Liver (tissue), 9 donors: ENCODE results near the gene MMEL1. TPM values are rescaled to one million over a fixed set of nuclear protein-coding genes. Genes with fewer than 3 reads are reported as not detected.

ENCODE experiments used
- DNase-seq: peaks from one replicate; pipeline ENCODE4 v3.0.0-alpha.2; 2017; ENCODE audit warnings: low spot score
- H3K27ac ChIP-seq, 2 donors: one replicate each; pipeline ENCODE4 v1.7.0; 2013; ENCODE audit warnings: inconsistent platforms in 2 of 2, low read length in 2 of 2, control low read depth in 1 of 2, low read depth in 1 of 2, mild to moderate bottlenecking in 1 of 2
- H3K27me3 ChIP-seq, 4 donors: one replicate each; pipeline versions ENCODE4 v1.6.1 to v1.7.0; 2013; ENCODE audit warnings: low read length in 3 of 4, inconsistent platforms in 1 of 4, mild to moderate bottlenecking in 1 of 4, moderate library complexity in 1 of 4; ENCODE audit not compliant: control insufficient read depth in 4 of 4, insufficient read depth in 4 of 4
- H3K36me3 ChIP-seq, 4 donors: one replicate each; pipeline versions ENCODE4 v1.6.1 to v1.7.0; 2013; ENCODE audit warnings: low read length in 3 of 4, mild to moderate bottlenecking in 3 of 4, low read depth in 1 of 4, moderate library complexity in 1 of 4; ENCODE audit not compliant: control insufficient read depth in 4 of 4, insufficient read depth in 3 of 4
- H3K4me1 ChIP-seq, 4 donors: one replicate each; pipeline versions ENCODE4 v1.6.1 to v1.7.0; 2013; ENCODE audit warnings: low read length in 3 of 4, mild to moderate bottlenecking in 3 of 4, moderate library complexity in 1 of 4; ENCODE audit not compliant: control insufficient read depth in 4 of 4, insufficient read depth in 4 of 4
- H3K4me3 ChIP-seq, 3 donors: one replicate each; pipeline versions ENCODE4 v1.6.1 to v1.7.0; 2013; ENCODE audit warnings: low read length in 3 of 3, control low read depth in 1 of 3, low read depth in 1 of 3, mild to moderate bottlenecking in 1 of 3
- H3K9ac ChIP-seq, 2 donors: one replicate each; pipeline ENCODE4 v1.7.0; 2013; ENCODE audit warnings: low read length in 2 of 2, mild to moderate bottlenecking in 2 of 2, moderate library complexity in 2 of 2, control low read depth in 1 of 2, low read depth in 1 of 2
- H3K9me3 ChIP-seq, 4 donors: one replicate each; pipeline versions ENCODE4 v1.6.1 to v1.7.0; 2013; ENCODE audit warnings: low read length in 3 of 4; ENCODE audit not compliant: control insufficient read depth in 4 of 4
- ATF3 ChIP-seq: IDR thresholded peaks from 2 replicates; pipeline ENCODE4 v1.6.1; 2016; ENCODE audit warnings: antibody characterized with exemption
- CTCF ChIP-seq: fragments of 150-350 bp; IDR thresholded peaks from 2 replicates; pipeline ENCODE4 v1.5.1; 2017; ENCODE audit warnings: improper control_type of control experiment, low read depth, low read length; ENCODE audit not compliant: missing input control
- EGR1 ChIP-seq, 2 donors: IDR thresholded peaks; 2 replicates each; pipeline ENCODE4 v1.6.1; 2016 to 2018; ENCODE audit warnings: antibody characterized with exemption in 2 of 2, low read depth in 2 of 2
- FOXA1 ChIP-seq: IDR thresholded peaks from 2 replicates; pipeline ENCODE4 v1.6.1; 2016; ENCODE audit warnings: antibody characterized with exemption
- FOXA2 ChIP-seq: IDR thresholded peaks from 2 replicates; pipeline ENCODE4 v1.6.1; 2016; ENCODE audit warnings: antibody characterized with exemption
- GABPA ChIP-seq, 2 donors: IDR thresholded peaks in 1 of 2; conservative IDR thresholded peaks in 1 of 2; 2 replicates each; pipeline ENCODE4 v1.6.1; 2016; ENCODE audit warnings: antibody characterized with exemption in 2 of 2, mild to moderate bottlenecking in 1 of 2, moderate library complexity in 1 of 2
- MAX ChIP-seq: IDR thresholded peaks from 2 replicates; pipeline ENCODE4 v1.6.1; 2016; ENCODE audit warnings: antibody characterized with exemption
- NR2F2 ChIP-seq: IDR thresholded peaks from 2 replicates; pipeline ENCODE4 v1.6.1; 2016; ENCODE audit warnings: antibody characterized with exemption
- RAD21 ChIP-seq, 2 donors: IDR thresholded peaks; 2 replicates each; pipeline ENCODE4 v1.6.1; 2016; ENCODE audit warnings: antibody characterized with exemption in 2 of 2, mild to moderate bottlenecking in 2 of 2
- REST ChIP-seq: IDR thresholded peaks from 2 replicates; pipeline ENCODE4 v1.6.1; 2016; ENCODE audit warnings: antibody characterized with exemption, mild to moderate bottlenecking
- RXRA ChIP-seq, 2 donors: IDR thresholded peaks; 2 replicates each; pipeline ENCODE4 v1.6.1; 2017 to 2018; ENCODE audit warnings: antibody characterized with exemption in 2 of 2, mild to moderate bottlenecking in 1 of 2
- SP1 ChIP-seq: IDR thresholded peaks from 2 replicates; pipeline ENCODE4 v1.6.1; 2018; ENCODE audit warnings: antibody characterized with exemption, mild to moderate bottlenecking
- TAF1 ChIP-seq: conservative IDR thresholded peaks from 2 replicates; pipeline ENCODE4 v1.6.1; 2016; ENCODE audit warnings: antibody characterized with exemption, mild to moderate bottlenecking
- ZBTB33 ChIP-seq: IDR thresholded peaks from 2 replicates; pipeline ENCODE4 v1.6.1; 2016; ENCODE audit warnings: antibody characterized with exemption
- WGBS: extraction: QIAGEN DNeasy Blood & Tissue Kit; methylation state at CpG from one replicate; pipeline ENCODE4 v1.1.7; 2013; 5-methylcytosine and 5-hydroxymethylcytosine counted together
- polyA plus RNA-seq, 2 donors: library from polyadenylated mRNA; stranded (reverse) in 1 of 2; unstranded in 1 of 2; fragments of 200-250 nt in 1 of 2; fragments of >200 nt in 1 of 2; fragmentation: Nextera tagmentation in 1 of 2; extraction: Ambion mirVana in 1 of 2; gene quantifications; one replicate each; pipeline versions ENCODE4 v1.2.1 to v1.2.3, GENCODE V29; 2013 to 2015
- total RNA-seq, 2 donors: library from RNA; depleted of rRNA; stranded (reverse); fragments of >200 nt; gene quantifications; one replicate each; pipeline ENCODE4 v1.2.3, GENCODE V29; 2014
- donor health status: healthy.
- donor health status: healthy.
- donor health status: healthy.
- donor health status: healthy.
- donor health status: healthy.

The MMEL1 gene
- total and polyA plus RNA-seq, 4 donors: under 0.01 to 0.42 TPM; not detected in 2

- Histone ChIP-seq H3K9me3 (no peaks in the 10 kb centered on the region), H3K4me3 (no peak overlapping the region), H3K36me3 (no peaks in the 10 kb centered on the region), H3K27me3 (no peaks in the 10 kb centered on the region), H3K27ac (no peak overlapping the region), H3K9ac (no peak overlapping the region), H3K4me1 (peaks cover 4 to 29% (median 15%) of the 10 kb centered on the region in 4 donors)
- no peak for DNase-seq
- 80% methylated on average over 11 of the region's 11 CpGs for WGBS
- TF ChIP-seq ZBTB33 (no peak), CTCF (no peak), RXRA (IDR thresholded peaks at IDR 0.05) (no peak), REST (no peak), MAX (no peak), FOXA2 (no peak), TAF1 (no peak), FOXA1 (no peak), EGR1 (IDR thresholded peaks at IDR 0.05; ENCODE audit: low read depth in 2 of 2) (no peak), GABPA (IDR thresholded peaks at IDR 0.05 in 1 of 2, conservative IDR thresholded peaks at IDR 0.05 in 1 of 2) (no peak), ATF3 (no peak), SP1 (no peak), NR2F2 (no peak)
These were observed 90.4 kb downstream of the MMEL1 start for GRCh38 chr1:2542246-2542915.

GRCh38 chr1:2541619-2542245 lies 91.1 kb downstream of the MMEL1 start:
- Histone ChIP-seq H3K27ac (no peak overlapping the region), H3K9me3 (no peaks in the 10 kb centered on the region), H3K27me3 (no peaks in the 10 kb centered on the region), H3K9ac (no peak overlapping the region), H3K4me3 (no peak overlapping the region), H3K36me3 (no peaks in the 10 kb centered on the region), H3K4me1 (peaks cover 0 to 22% (median 10%) of the 10 kb centered on the region in 4 donors)
- WGBS: 72% methylated on average over 25 of the region's 25 CpGs
- TF ChIP-seq CTCF (no peak), NR2F2 (no peak), RAD21 (IDR thresholded peaks at IDR 0.05) (no peak)
- no peak for DNase-seq
